Cardiac muscle cell (in vitro differentiated cells and primary cell): ENCODE data around the gene TP63. TPM values are rescaled to one million over a fixed set of nuclear protein-coding genes. Genes with fewer than 3 reads are reported as not detected.
A peak's percentile ranks its signal among the peaks of the same experiment; 100 is the strongest.

Experiments used
- DNase-seq, 2 donors: peaks; one replicate each; pipeline versions ENCODE4 v3.0.0 to v3.0.0-alpha.2; 2010 to 2017; ENCODE audit warnings: low read depth in 1 of 2, low spot score in 1 of 2
- H3K27ac ChIP-seq: fragments of 200-600 bp; sonication (generic); 2 replicates; pipeline ENCODE4 v1.5.1; 2016
- H3K27me3 ChIP-seq: fragments of 200-600 bp; sonication (generic); 2 replicates; pipeline ENCODE4 v1.6.0; 2016; ENCODE audit warnings: control low read depth
- H3K36me3 ChIP-seq: fragments of 200-600 bp; sonication (generic); 2 replicates; pipeline ENCODE4 v1.5.1; 2016; ENCODE audit warnings: control low read depth
- H3K4me1 ChIP-seq: fragments of 200-600 bp; sonication (generic); 2 replicates; pipeline ENCODE4 v1.8.1; 2017; ENCODE audit warnings: low read depth, mild to moderate bottlenecking, mixed run types
- H3K4me3 ChIP-seq: fragments of 200-600 bp; sonication (generic); 2 replicates; pipeline ENCODE4 v1.5.1; 2016; ENCODE audit warnings: mild to moderate bottlenecking
- H3K9me3 ChIP-seq: fragments of 200-600 bp; sonication (generic); 2 replicates; pipeline ENCODE4 v1.5.1; 2017; ENCODE audit warnings: low read depth, mild to moderate bottlenecking, control low read depth
- CTCF ChIP-seq: IDR thresholded peaks from 2 replicates; pipeline ENCODE4 v1.5.1; 2012; ENCODE audit warnings: low read depth, mild to moderate bottlenecking, low read length
- polyA plus RNA-seq: library from polyadenylated mRNA; unstranded; fragments of >200 nt; fragmentation: Nextera tagmentation; extraction: Ambion mirVana; gene quantifications from 2 replicates; pipeline ENCODE4 v1.2.1, GENCODE V29; 2016
- total RNA-seq: library from RNA; depleted of rRNA; stranded (reverse); fragments of >200 nt; gene quantifications from 2 replicates; pipeline ENCODE4 v1.2.3, GENCODE V29; 2016

Gene TP63
- total and polyA plus RNA-seq, 2 experiments from 2014 or later = not detected

GRCh38 chr3:189911001-189911400 lies 279.8 kb downstream of the TP63 start:
- Histone ChIP-seq H3K27me3 (peaks cover 3% of the 10 kb centered on the region), H3K9me3 (no peaks in the 10 kb centered on the region), H3K4me3 (no peak overlapping the region), H3K36me3 (no peaks in the 10 kb centered on the region), H3K4me1 (no peaks in the 10 kb centered on the region), H3K27ac (no peak overlapping the region)
- TF ChIP-seq CTCF = no peak
- no peak for DNase-seq

GRCh38 chr3:189914799-189915198 lies 283.6 kb downstream of the TP63 start:
- peak in 1 of 2 donors; percentile 88 for DNase-seq
- H3K27me3 ChIP-seq = peaks cover 3% of the 10 kb centered on the region
- no peak overlapping the region for H3K27ac ChIP-seq
- no peaks in the 10 kb centered on the region for H3K9me3 ChIP-seq
- H3K4me1 ChIP-seq = no peaks in the 10 kb centered on the region
- TF ChIP-seq CTCF = no peak
- H3K4me3 ChIP-seq = no peak overlapping the region
- H3K36me3 ChIP-seq = no peaks in the 10 kb centered on the region

GRCh38 chr3:189921770-189922169 lies 290.6 kb downstream of the TP63 start:
- H3K4me3 ChIP-seq = no peak overlapping the region
- no peak overlapping the region for H3K27ac ChIP-seq
- no peaks in the 10 kb centered on the region for H3K9me3 ChIP-seq
- H3K4me1 ChIP-seq = no peaks in the 10 kb centered on the region
- no peaks in the 10 kb centered on the region for H3K36me3 ChIP-seq
- no peak for TF ChIP-seq CTCF
- H3K27me3 ChIP-seq = no peaks in the 10 kb centered on the region
- no peak for DNase-seq

GRCh38 chr3:189927975-189928895 lies 297.0 kb downstream of the TP63 start:
- Histone ChIP-seq H3K9me3 (no peaks in the 10 kb centered on the region), H3K4me3 (no peak overlapping the region), H3K27ac (no peak overlapping the region), H3K36me3 (no peaks in the 10 kb centered on the region), H3K27me3 (no peaks in the 10 kb centered on the region), H3K4me1 (no peaks in the 10 kb centered on the region)
- TF ChIP-seq CTCF = no peak
- DNase-seq = no peak

- Histone ChIP-seq H3K9me3 (no peaks in the 10 kb centered on the region), H3K27me3 (no peaks in the 10 kb centered on the region), H3K4me1 (no peaks in the 10 kb centered on the region), H3K4me3 (no peak overlapping the region), H3K36me3 (no peaks in the 10 kb centered on the region), H3K27ac (no peak overlapping the region)
- DNase-seq = no peak
- no peak for TF ChIP-seq CTCF
Measured at GRCh38 chr3:189936201-189936945, 305.2 kb downstream of the TP63 start.
